Stimulated activated CD8-positive, alpha-beta memory T cell treated with anti-CD3 and anti-CD28 coated beads, Interleukin-15, amount 100 ng/mL, for 48 hours (primary cell): ENCODE measurements around the gene GABBR2.
"Not testable (repeated sequence)": the region's sequence is repeated elsewhere in the genome, so short reads cannot be mapped to it uniquely, and the experiment has no call there.

Source experiments
- DNase-seq, 2 donors: peaks; one replicate each; pipeline ENCODE4 v3.0.0-alpha.2; 2020; ENCODE audit warnings: low read depth in 2 of 2

Gene GABBR2

DNA sequence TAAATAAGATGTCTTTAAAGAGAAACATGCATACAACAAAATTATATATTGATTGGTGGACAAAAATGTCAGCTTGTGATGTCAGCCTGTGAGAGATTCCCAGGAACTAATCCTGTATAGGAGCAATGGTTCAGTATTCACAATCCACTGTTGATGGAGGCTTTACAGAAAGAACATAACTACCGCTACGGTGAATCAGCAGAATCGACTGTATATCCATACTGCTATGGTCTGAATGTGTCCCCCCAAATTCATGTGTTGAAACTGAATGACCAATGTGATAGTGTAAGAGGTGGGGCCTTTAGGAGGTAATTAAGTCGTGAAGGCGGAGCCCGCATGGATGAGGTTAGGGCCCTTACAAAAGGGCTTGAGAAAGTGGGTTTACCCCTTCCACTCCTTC is 412.9 kb downstream of the GABBR2 start:
- DNase-seq, result no peak

DNA sequence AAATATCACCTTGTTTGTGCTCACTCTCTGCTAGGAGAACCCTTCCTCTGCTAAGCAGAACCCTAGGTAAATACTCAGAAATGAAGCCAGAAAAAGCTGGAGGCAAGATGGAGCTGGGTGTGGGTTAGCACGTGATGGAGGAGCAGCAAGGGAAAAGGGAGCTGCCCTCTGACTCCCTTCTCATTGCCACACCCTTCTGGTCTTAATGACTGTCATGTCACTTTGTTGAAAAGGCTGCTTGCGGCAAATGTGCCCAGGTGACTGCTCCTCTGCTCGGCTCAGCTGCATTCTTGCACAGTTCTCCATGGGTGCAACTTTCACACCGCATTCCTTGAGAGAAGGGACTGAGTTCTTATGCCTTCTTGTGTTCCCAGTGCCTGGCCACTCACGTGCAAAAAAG is 416.9 kb downstream of the GABBR2 start:
- no peak for DNase-seq

DNA sequence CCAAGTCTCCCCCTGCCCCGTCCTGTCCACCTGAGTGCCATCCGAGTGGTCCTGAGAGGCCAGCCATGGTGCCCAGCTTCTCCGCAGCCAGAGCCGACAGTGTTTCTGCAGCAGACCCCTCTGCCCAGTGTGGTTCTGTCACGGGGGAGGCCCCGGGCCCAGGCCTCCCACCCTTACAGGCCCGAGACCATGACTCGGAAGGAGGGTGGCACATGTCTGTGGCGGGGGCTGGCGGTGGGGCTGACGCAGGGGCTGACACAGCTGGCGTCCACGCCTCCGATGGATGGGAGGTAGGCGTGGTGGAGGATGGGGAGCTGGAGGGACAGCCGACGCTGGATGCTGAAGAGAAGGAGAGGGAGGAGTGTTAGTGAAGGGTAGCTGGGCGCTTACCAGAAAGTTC is 418.3 kb downstream of the GABBR2 start:
- no peak for DNase-seq

DNA sequence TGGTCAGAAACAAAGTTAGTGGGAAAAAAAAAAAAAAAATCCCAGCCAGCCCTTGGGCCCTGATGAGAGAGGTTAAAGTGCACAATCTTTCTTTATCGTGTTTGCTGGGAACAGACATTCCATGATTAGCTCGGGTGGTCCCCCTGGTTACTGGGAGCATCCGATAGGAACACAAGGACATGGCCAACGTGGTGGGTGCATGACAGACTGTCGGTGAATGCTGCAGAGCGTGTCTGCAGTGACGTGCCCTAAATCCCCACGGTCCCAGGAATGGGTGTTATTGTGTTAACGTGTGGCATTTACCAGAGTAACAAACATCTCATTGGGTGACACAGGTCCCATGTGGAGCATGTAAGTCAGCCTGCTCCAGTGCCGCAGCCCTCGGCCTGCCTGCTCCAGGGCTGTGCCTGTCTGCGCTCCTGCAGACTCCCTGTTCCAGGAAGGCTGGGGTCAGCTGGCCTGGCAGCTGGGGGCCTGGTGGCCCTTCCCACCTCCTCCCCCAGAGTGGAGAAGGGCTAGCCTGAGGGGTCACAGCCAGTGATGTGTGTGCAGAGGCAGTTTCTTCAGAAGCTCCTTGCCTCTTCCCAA is 419.0 kb downstream of the GABBR2 start:
- no peak for DNase-seq

DNA sequence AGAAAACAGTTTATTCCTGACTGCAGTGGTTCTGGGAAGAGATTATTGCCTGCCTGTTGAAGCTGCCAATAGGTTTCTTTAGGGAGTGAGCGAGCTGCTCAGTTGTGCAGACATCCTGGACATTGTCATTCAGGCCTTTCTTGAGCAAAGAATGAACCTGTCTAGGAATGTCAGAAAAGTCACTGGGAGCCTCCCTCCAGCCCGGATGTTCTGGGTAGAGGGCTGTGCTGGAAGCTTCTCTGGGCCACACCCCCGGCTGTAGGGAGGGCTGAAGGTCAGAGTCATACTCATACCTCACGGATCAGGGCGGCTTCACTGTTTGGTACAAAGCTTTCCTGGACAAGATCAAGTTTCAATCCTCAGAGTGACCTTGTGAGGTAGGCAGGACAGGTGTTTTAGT is 419.9 kb downstream of the GABBR2 start:
- no peak for DNase-seq

DNA sequence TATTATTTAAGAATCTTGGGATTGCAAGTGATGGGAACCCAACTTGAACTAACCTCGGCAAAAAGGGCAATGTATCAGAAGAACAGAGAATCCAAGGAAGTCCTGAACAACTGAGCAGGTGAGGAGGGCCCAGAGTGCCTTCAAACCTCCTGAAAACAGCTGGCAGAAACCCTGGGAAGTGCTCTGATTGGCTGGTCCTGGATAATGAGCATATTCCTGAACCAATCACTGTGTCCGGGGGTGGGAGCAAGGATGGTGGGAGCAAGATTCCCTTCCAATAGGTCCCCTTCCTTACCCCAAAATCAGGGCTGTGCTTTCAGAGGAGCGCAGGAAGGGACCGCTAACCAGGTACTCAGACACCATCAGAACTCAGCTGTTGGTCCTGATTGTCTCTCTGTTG is 421.4 kb downstream of the GABBR2 start:
- no peak for DNase-seq

DNA sequence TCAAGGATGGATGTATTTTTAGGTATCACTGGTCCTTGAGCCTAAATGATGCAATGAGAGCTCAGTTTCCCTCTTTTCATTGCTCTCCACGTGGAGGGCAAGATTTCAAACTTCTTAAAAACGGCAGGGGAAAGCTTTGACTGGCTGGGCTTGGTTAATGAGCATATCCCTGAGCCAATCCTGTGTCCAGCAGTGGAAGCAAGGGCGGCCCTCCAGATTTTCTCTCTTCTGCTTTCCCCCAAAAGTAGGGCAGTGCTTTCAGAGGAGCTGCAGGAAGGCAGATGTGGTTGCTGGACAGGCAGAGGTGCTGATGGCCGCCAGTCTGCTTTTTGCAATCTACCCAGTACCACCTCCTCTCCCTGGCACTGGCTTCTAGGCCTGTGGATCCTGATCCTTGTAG is 423.3 kb downstream of the GABBR2 start:
- no peak for DNase-seq

DNA sequence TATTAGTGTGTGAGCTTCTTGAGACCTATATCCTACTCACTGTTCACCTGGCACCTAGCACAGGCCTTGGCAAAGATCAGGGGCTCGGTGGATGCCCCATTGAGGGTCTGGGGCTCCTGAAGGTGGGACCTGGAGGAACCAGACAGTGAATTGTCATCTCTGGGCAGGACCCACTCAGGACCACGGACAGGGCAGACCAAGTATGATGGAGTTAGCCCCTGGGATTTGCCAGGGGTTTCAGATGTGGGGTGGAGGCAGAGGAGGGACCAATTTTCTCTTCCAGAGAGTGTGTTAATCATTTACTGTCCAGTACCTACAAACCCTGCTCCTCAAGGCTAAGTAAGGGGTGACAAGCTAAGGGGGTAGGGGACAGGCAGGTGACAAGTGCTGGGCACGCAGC is 424.0 kb downstream of the GABBR2 start:
- no peak for DNase-seq

DNA sequence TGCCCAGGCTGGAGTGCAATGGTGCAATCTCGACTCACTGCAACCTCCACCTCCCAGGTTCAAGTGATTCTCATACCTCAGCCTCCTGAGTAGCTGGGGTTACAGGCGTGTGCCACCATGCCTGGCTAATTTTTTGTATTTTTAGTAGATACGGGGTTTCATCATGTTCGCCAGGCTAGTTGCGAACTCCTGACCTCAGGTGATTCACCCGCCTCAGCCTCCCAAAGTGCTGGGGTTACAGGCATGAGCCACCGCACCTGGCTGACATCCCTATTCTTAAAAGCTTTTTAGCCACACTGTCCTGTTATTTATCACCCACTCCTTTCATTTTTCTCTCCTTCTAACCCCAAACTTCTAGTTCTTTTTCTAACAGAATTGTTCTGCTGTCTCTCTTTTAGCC is 425.6 kb downstream of the GABBR2 start:
- not testable (repeated sequence) for DNase-seq

DNA sequence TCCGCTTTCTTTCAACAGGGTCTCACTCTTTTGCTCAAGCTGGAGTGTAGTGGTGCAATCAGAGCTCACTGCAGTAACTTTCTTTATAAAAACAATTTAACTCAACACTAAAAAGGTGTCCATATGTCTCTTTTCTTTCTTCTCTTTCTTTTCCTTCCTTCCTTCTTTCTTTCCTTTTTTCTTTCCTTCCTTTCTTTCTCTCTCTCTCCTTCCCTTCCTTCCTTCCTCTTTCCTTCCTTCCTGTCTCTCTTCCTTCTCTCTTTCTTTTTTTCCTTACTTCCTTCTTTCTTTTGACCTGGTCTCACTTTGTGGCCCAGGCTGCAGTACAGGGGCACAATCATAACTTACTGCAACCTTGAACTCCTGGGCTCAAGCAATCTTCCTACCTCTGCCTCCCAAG is 427.5 kb downstream of the GABBR2 start:
- no peak for DNase-seq

DNA sequence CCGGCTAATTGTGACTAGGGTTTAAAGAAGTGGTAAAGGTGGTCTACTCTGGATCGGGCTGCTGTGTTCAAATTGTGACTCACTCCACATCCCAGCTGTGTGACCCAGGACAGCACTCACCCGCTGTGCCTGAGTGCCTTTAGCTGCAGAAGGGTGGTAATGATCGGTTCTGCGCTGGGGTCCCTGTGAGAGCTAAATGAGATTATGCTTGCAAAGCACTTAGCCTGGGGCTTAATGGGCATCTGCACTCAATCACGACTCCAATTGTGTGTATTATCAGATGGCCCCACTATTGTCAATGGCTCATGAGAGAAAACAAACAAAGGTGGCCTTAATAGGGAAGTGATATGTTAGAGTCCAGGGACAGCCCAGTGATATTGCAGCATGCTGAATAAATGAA is 428.2 kb downstream of the GABBR2 start:
- DNase-seq, result no peak

DNA sequence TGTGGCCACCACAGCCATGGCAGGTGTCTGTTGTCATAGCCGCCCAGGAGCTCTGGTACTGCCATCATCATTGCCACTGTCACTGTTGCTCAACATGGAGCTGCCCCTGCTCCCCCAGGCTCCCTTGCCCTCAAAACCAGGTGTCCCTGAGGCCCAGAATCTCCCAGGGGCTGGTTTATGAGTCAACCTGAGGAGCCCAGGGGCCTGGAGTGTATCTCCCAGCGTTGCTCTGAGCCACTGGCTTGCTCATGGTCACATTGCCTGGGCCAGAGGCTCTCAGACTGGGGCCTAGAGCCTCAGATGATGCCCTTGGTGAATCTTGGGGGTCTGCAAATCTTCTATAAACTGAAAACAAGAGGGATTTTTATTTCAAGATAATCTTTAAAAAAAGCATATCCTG is 428.6 kb downstream of the GABBR2 start:
- no peak for DNase-seq

DNA sequence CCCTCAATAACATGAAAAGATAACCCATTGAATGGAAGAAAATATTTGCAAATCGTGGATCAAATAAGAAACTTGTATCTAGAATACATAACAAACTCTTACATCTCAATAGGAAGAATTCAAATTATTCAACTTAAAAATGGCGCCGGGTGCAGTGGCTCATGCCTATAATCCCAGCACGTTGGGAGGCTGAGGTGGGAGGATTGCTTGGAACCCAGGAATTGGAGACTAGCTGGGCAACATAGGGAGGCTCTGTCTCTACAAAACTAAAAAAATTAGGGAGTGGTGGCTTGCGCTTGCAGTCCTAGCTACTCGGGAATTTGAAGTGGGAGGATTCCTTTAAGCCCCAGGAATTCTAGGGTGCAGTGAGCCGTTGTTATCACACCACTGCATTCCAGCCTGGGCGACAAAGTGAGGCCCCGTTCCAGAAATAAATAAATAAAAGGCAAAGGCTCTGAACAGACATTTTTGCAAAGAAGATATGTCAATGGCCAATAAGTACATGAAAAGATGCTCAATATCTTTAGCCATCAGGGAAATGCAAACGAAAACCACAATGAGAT is 431.7 kb downstream of the GABBR2 start:
- DNase-seq, result no peak

DNA sequence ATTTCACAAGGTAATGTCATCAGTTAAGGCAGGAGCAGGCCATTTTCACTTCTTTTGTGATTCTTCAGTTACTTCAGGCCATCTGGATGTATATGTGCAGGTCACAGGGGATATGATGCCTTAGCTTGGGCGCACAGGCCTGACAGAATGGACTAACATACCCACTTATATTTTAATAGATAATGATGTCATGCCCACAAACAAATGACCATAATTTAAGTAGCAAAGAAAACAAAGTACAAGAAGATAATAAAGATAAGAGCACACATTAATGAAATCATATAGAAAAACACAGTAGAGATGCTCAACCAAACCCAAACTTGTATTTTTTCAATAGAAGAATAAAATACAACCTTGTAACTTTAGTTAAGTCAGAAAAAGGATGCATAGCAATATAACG is 433.6 kb downstream of the GABBR2 start:
- no peak for DNase-seq

DNA sequence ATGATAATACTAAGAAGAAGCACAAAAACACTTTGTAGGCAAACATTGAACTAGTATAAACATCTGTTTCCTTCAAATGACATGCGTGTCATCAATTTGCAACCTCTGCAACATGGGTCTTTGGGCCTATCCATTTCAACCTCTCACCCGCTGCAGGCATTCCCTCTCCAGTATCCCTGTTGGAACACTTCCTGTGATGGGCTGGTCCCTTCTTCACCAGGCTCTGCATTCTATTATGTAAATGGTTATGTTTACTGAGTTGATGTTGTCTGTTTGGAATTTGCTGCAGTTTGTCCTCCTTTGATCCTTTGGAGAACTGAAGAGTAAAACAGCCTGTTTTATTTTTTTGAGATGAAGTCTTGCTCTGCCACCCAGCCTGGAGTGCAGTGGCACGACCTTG is 436.7 kb downstream of the GABBR2 start:
- no peak for DNase-seq

DNA sequence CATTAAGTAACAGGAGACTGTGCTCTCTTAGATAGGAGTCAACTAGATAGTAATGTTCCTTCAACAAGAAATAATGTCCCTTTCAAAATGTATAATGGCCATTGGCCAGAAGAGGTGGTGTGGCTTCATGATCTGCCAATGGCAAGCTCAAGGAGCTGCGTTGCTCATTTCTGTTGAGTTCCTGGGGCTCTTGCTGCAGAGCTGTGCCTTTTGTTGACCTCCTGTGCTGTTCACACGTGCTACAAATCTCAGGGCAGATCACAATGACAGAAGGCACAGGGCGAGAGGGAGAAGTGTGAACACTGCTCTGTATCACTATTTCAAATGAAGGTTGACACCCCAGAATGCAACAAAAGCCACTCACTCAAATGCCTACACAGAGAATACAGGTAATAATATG is 437.3 kb downstream of the GABBR2 start:
- no peak for DNase-seq

DNA sequence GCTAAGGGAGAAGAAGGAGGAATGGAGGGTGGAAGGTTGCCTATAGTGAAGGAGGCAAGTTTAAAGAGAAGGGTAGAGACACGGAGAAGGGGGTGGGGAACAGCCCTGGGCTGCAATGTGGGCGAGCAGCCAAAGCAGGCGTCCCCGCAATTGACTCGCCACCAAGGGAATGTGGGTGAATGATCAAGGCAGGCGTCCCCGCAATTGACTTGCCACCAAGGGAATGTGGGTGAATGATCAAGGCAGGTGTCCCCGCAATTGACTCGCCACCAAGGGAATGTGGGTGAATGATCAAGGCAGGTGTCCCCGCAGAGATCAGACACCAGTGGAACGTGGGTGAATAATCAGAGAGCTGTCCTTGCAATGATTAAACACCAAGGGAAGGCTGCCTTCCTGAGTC is 438.5 kb downstream of the GABBR2 start:
- DNase-seq, result not testable (repeated sequence)

DNA sequence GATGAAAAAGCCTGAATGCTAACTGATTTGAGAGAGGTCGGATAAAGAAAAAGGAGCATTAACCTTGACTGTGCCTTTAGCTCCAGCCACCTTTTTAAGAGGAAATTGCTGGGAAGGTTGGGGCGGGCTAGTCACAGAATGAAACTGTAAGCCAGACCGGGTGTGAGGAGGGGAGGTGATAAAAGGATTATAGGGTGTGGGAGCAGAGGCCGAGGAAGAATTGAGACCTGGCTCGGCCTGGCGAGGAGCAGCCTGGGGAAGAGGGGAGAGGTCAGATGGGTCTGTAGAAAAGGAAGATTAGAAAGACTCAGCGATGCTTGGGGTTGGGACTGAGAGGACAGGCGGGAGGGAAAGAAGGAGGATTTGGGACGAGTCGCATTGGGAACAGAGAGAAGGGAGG is 439.1 kb downstream of the GABBR2 start:
- DNase-seq, result not testable (repeated sequence)

DNA sequence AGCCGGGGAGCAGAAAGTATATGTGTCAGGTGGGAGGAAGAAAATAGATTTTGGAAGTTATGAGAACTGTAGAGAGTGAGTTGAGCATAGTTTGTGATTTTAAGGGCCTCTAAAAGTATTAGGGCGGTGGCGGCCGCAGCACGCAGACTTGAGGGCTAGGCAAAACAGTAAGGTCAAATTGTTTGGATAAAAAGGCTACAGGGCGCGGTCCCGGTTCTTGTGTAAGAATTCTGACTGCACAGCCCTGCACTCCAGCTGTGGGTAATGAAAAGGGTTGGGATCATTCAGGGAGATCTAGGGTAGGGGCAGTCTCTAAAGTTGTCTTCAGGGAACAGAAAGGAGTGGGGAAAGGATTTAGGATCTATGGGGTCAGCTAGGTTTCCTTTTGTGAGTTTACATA is 441.2 kb downstream of the GABBR2 start:
- DNase-seq, result not testable (repeated sequence)

DNA sequence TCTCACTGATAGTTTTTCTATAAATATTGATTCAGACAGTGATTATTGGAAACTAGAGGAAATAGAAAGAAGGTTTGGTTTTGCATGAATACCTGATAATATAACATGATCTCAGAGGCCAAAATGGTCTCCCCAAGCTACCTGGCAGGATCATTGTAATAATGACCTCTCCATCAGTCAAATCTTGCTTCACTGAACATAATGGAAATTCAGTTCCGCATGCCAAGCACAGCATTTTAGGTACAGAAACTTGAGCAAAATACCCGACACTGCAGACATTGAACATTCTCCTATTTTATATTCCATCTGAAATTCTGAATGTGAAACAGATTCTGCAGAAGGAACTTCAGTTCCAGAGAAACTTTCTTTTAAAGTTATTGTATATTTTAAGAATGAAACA is 444.2 kb downstream of the GABBR2 start:
- DNase-seq, result no peak

DNA sequence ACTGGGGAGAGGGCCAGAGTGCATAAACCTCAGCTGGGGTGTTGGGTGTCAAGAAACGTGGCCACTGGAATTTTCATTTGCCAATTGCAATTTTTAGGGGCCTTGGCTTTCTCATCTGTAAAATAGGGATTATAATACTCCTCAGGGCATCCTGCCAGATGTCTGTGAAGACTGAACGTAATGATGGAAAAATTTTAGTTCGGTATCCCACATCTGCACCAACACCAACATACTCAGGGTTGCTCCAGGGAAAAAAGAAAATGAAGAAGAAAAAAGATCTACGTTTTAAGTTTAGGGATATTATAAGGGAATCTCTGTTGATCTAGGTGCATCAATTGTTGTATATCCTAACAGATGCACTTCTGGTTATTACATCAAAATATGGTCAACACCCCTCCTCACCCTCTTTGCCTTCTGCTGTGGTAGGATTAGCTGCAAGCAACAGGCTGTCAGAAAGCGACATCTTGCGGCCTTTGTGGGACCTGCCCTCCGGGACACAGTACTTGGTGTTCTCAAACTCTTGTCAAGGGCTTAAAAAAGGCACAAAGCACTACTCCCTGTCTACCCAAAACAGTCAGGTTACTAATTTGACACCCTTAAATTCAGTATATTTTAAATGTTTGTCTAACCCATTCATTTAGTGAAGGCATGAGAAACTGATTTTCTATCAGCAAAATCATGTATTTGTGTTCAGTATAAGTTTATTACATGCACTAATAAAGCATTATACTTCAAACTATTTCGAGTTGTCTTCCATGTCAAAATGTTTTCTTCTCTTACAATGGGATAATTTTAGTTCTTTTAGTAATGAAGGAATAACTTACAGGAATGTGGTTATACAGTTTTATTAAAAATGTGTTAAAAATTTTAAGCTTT is 445.0 kb downstream of the GABBR2 start:
- peak; percentile 53 to 64 for DNase-seq

DNA sequence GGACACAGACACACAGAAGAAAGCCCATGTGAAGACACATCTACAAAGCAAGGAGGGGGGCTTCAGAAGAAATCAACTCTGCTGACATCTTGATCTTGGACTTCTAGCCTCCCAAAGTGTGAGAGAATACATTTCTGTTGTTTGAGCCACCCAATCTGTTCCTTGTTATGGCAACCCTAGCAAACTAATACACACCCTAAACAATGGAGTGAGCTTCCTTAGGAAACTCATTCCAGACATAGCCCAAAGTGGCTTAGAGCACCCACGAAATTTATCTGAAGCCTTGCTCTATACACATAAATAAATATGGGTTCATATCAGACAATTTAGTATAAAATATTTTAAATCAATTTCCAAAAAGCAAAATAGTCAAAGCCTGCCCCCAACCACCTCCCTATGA is 445.7 kb downstream of the GABBR2 start:
- no peak for DNase-seq

DNA sequence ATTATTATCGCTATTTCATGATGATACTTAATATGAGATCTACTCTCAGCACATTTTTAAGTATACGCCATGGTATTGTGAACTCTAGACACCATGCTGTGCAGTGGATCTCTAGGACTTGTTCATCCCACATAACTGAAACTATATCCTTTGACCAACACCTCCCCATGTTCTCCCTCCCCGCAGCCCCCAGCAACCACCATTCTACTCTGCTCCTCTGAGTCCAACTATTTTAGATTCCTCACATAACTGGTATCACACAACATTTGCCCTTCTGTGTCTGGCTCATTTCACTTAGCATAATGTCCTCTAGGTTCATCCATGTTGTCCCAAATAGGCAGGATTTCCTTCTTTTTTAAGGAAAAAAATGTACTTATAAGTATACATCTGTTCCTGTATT is 446.7 kb downstream of the GABBR2 start:
- DNase-seq, result no peak
